B cell (primary cell): ENCODE data around the gene RAB4A. TPM values are rescaled to one million over a fixed set of nuclear protein-coding genes. Genes with fewer than 3 reads are reported as not detected.

Experiments
- ATAC-seq: fragments of 200-7000 bp; cut with Tn5 transposase; one replicate; pipeline ENCODE4 v1.10.0; 2021; ENCODE audit warnings: low read depth, mild to moderate bottlenecking, moderate number of reproducible peaks, moderate library complexity
- CTCF ChIA-PET: fragments of 350-600 bp; sonication (Branson Sonifier 250); formaldehyde crosslinking; loops from one replicate; lab custom pipeline; 2021; ENCODE audit warnings: antibody characterized with exemption, inconsistent platforms; lab: Charles Lee
- POLR2A ChIA-PET: fragments of 350-600 bp; sonication (Branson Sonifier 250); formaldehyde crosslinking; loops from one replicate; lab custom pipeline; 2021; ENCODE audit warnings: antibody characterized with exemption; lab: Charles Lee
- DNase-seq: peaks from one replicate; pipeline ENCODE4 v3.0.0; 2013
- H2AFZ ChIP-seq: 2 replicates; pipeline ENCODE4 v1.6.1; 2012; ENCODE audit warnings: mild to moderate bottlenecking, low read depth, low read length; ENCODE audit not compliant: insufficient read depth, poor library complexity, severe bottlenecking
- H3K27ac ChIP-seq, 2 donors: 1 replicate in 1 of 2; 2 replicates in 1 of 2; pipeline ENCODE4 v1.5.1; 2012 to 2013; ENCODE audit warnings: low read length in 2 of 2, mild to moderate bottlenecking in 2 of 2, moderate library complexity in 1 of 2
- H3K27me3 ChIP-seq, 4 experiments: fragments of 200-600 bp in 1 of 4; sonication (generic) in 1 of 4; replicated peaks in 1 of 4; 1 replicate in 2 of 4; 2 replicates in 2 of 4; pipeline versions ENCODE4 v1.6.1 to v1.7.0; 2013 to 2016; ENCODE audit warnings: low read length in 3 of 4, mild to moderate bottlenecking in 2 of 4, mixed read lengths in 1 of 4, moderate library complexity in 1 of 4; ENCODE audit not compliant: insufficient read depth in 4 of 4, control insufficient read depth in 3 of 4; ENCODE audit errors: control extremely low read depth in 1 of 4
- H3K36me3 ChIP-seq, 2 experiments: replicated peaks in 1 of 2; 1 replicate in 1 of 2; 2 replicates in 1 of 2; pipeline versions ENCODE4 v1.6.1 to v1.7.1; 2013; ENCODE audit warnings: low read length in 1 of 2; ENCODE audit not compliant: insufficient read depth in 2 of 2, control insufficient read depth in 1 of 2; ENCODE audit errors: control extremely low read depth in 1 of 2, extremely low read depth in 1 of 2
- H3K4me1 ChIP-seq, 2 donors: fragments of 200-600 bp in 1 of 2; sonication (generic) in 1 of 2; 1 replicate in 1 of 2; 2 replicates in 1 of 2; pipeline versions ENCODE4 v1.5.1 to v1.6.1; 2013 to 2017; ENCODE audit warnings: low read length in 2 of 2; ENCODE audit not compliant: control insufficient read depth in 2 of 2, insufficient read depth in 2 of 2
- H3K4me2 ChIP-seq: replicated peaks from 2 replicates; pipeline ENCODE3; 2012; ENCODE audit warnings: mild to moderate bottlenecking, low read depth, low read length; ENCODE audit not compliant: poor library complexity, severe bottlenecking
- H3K4me3 ChIP-seq, 5 experiments: fragments of 200-600 bp in 1 of 5; sonication (generic) in 1 of 5; 1 replicate in 3 of 5; 2 replicates in 2 of 5; pipeline versions ENCODE4 v1.5.1 to v1.7.0; 2011 to 2016; ENCODE audit warnings: low read length in 4 of 5, mild to moderate bottlenecking in 4 of 5, low read depth in 2 of 5, control low read depth in 1 of 5, moderate library complexity in 1 of 5; ENCODE audit not compliant: insufficient read depth in 1 of 5; ENCODE audit errors: control extremely low read depth in 1 of 5, extremely low read depth in 1 of 5
- H3K79me2 ChIP-seq: fragments of 200-600 bp; sonication (generic); one replicate; pipeline ENCODE4 v1.6.0; 2016; ENCODE audit warnings: low read length; ENCODE audit not compliant: control insufficient read depth, insufficient read depth
- H3K9ac ChIP-seq: fragments of 200-600 bp; sonication (generic); 2 replicates; pipeline ENCODE4 v1.6.1; 2017; ENCODE audit warnings: mild to moderate bottlenecking, low read length, moderate library complexity
- H3K9me3 ChIP-seq, 3 donors: one replicate each; pipeline versions ENCODE4 v1.6.1 to v1.7.1; 2013; ENCODE audit warnings: low read length in 2 of 3; ENCODE audit not compliant: control insufficient read depth in 2 of 3, insufficient read depth in 1 of 3; ENCODE audit errors: control extremely low read depth in 1 of 3
- H4K20me1 ChIP-seq: 2 replicates; pipeline ENCODE4 v1.6.0; 2012; ENCODE audit warnings: mild to moderate bottlenecking, low read length; ENCODE audit not compliant: insufficient read depth, control insufficient read depth, poor library complexity, severe bottlenecking
- H3K27ac Mint-ChIP-seq: one replicate; pipeline ENCODE4 v1.8.0; 2021; ENCODE audit warnings: mixed read lengths
- H3K27me3 Mint-ChIP-seq: one replicate; pipeline ENCODE4 v1.8.0; 2021; ENCODE audit warnings: mixed read lengths
- H3K4me1 Mint-ChIP-seq: one replicate; pipeline ENCODE4 v1.8.0; 2021; ENCODE audit warnings: mixed read lengths
- H3K4me3 Mint-ChIP-seq: one replicate; pipeline ENCODE4 v1.8.0; 2021; ENCODE audit warnings: mixed read lengths
- H3K9me3 Mint-ChIP-seq: one replicate; pipeline ENCODE4 v1.8.0; 2022; ENCODE audit warnings: mixed read lengths; ENCODE audit not compliant: insufficient read depth
- EZH2 ChIP-seq: IDR thresholded peaks from 2 replicates; pipeline ENCODE4 v1.6.1; 2012; ENCODE audit warnings: borderline replicate concordance, low read depth, mild to moderate bottlenecking, moderate library complexity, low read length; ENCODE audit not compliant: insufficient read depth, poor library complexity, severe bottlenecking
- WGBS: methylation state at CpG from one replicate; pipeline ENCODE4 v1.1.5; 2013; ENCODE audit warnings: missing lambda C conversion rate; ENCODE audit not compliant: insufficient coverage; 5-methylcytosine and 5-hydroxymethylcytosine counted together
- intact Hi-C: fragments of 100-400 bp; cut with micrococcal nuclease; formaldehyde crosslinking; loops from one replicate; pipeline ENCODE4 v1.10.0; 2022
- polyA plus RNA-seq: library from polyadenylated mRNA; depleted of rRNA; stranded (reverse); fragments of >200 nt; gene quantifications from 2 replicates; pipeline ENCODE4 v1.2.3, GENCODE V29; 2012
- total RNA-seq, 2 donors: library from RNA; stranded (reverse); fragments of 120-200 nt in 1 of 2; gene quantifications; 1 replicate in 1 of 2; 2 replicates in 1 of 2; pipeline versions ENCODE4 v1.2.3 to v1.2.4, GENCODE V29; 2013 to 2022
- TF ChIP-seq, protein P1 (sequence below): fragments of 200-600 bp; IDR thresholded peaks from one replicate; pipeline ENCODE4 v1.8.0; 2022; ENCODE audit warnings: antibody characterized with exemption, mild to moderate bottlenecking

Gene RAB4A
- total and polyA plus RNA-seq, 2 donors (not counting 1 experiment from before 2014, with no cell fraction given), result 14.7 to 49.7 TPM

- 97% methylated on average over 6 of the region's 7 CpGs for WGBS
- Histone ChIP-seq H3K4me2 (no peak overlapping the region), H3K27me3 (no peaks in the 10 kb centered on the region), H3K27ac (no peak overlapping the region), H3K79me2 (no peaks in the 10 kb centered on the region), H3K9me3 (no peaks in the 10 kb centered on the region), H3K4me3 (no peak overlapping the region), H4K20me1 (no peaks in the 10 kb centered on the region), H3K9ac (no peak overlapping the region), H3K36me3 (peaks cover 0 to 16% of the 10 kb centered on the region in 2 experiments), H2AFZ (no peak overlapping the region), H3K4me1 (no peaks in the 10 kb centered on the region)
- no peak for TF ChIP-seq EZH2
- TF ChIP-seq, protein P1, sequence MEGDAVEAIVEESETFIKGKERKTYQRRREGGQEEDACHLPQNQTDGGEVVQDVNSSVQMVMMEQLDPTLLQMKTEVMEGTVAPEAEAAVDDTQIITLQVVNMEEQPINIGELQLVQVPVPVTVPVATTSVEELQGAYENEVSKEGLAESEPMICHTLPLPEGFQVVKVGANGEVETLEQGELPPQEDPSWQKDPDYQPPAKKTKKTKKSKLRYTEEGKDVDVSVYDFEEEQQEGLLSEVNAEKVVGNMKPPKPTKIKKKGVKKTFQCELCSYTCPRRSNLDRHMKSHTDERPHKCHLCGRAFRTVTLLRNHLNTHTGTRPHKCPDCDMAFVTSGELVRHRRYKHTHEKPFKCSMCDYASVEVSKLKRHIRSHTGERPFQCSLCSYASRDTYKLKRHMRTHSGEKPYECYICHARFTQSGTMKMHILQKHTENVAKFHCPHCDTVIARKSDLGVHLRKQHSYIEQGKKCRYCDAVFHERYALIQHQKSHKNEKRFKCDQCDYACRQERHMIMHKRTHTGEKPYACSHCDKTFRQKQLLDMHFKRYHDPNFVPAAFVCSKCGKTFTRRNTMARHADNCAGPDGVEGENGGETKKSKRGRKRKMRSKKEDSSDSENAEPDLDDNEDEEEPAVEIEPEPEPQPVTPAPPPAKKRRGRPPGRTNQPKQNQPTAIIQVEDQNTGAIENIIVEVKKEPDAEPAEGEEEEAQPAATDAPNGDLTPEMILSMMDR, result no peak
- DNase-seq (no peak), ATAC-seq (no peak)
- CTCF ChIA-PET, result no interaction called here
- Mint-ChIP-seq H3K27me3 (no peaks in the 10 kb centered on the region), H3K9me3 (no peaks in the 10 kb centered on the region), H3K4me1 (peaks cover 2% of the 10 kb centered on the region), H3K27ac (no peak overlapping the region), H3K4me3 (no peak overlapping the region)
- POLR2A ChIA-PET, result no interaction called here
- intact Hi-C loops, result no loop called here
Observed at GRCh38 chr1:229319487-229319886, 48.6 kb downstream of the RAB4A start.

DNA sequence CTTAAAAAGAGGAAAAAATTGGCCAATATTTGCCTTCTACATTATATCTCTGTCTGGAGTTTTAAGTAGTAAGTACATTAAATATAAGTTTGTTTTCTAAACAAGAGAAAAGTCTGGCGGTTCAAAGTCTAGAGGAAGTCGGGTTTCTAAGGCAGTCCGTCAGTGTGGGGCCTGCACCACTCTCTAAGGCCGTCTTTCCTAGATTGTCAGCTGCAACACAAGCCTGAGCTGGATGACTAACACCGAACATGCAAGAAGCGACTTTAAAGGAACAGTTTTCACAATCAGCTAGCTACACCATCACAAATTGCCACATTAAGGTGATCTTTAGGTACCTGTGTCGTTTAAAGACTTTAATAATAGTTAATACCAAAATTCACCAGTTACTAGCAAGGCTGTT, 52.3 kb downstream of the RAB4A start:
- ATAC-seq, result no peak
- Histone ChIP-seq H3K27ac (no peak overlapping the region), H3K9me3 (no peaks in the 10 kb centered on the region), H3K9ac (no peak overlapping the region), H3K27me3 (no peaks in the 10 kb centered on the region), H3K36me3 (peaks cover 0 to 21% of the 10 kb centered on the region in 2 experiments), H3K4me3 (no peak overlapping the region), H3K4me2 (no peak overlapping the region), H4K20me1 (no peaks in the 10 kb centered on the region), H2AFZ (no peak overlapping the region), H3K79me2 (no peaks in the 10 kb centered on the region), H3K4me1 (peaks cover 10 to 12% of the 10 kb centered on the region in 2 donors)
- DNase-seq, result no peak
- CTCF ChIA-PET, result no interaction called here
- no peaks in the 10 kb centered on the region for H3K9me3 Mint-ChIP-seq
- no peaks in the 10 kb centered on the region for H3K27me3 Mint-ChIP-seq
- peaks cover 30% of the 10 kb centered on the region for H3K4me1 Mint-ChIP-seq
- 95% methylated on average over 4 of the region's 7 CpGs for WGBS
- no peak overlapping the region for H3K27ac Mint-ChIP-seq
- TF ChIP-seq, protein P1, result no peak
- no peak for TF ChIP-seq EZH2
- POLR2A ChIA-PET, result interaction anchor here (0.6 kb wide), 1 partner anchor 15 kb away, joined by 3 read pairs; no protein-coding TSS in a partner anchor
- no peak overlapping the region for H3K4me3 Mint-ChIP-seq
- intact Hi-C loops, result no loop called here
